Left lung (tissue), 10 donors: ENCODE data around the gene ANTXR1. TPM values are rescaled to one million over a fixed set of nuclear protein-coding genes. Genes with fewer than 3 reads are reported as not detected.
A peak's percentile ranks its signal among the peaks of the same experiment; 100 is the strongest.

Experiments
- ATAC-seq: fragments of 200-7000 bp; cut with Tn5 transposase; one replicate; pipeline ENCODE4 v1.9.1; 2020; ENCODE audit warnings: moderate library complexity
- DNase-seq, 4 donors: peaks; one replicate each; pipeline ENCODE4 v3.0.0-alpha.2; 2013 to 2020
- H3K27ac ChIP-seq, 2 donors: fragments of 200-600 bp; sonication (generic) in 1 of 2; one replicate each; pipeline versions ENCODE4 v1.5.0 to v1.8.0; 2020 to 2021
- H3K27me3 ChIP-seq, 2 donors: fragments of 200-600 bp; sonication (generic) in 1 of 2; one replicate each; pipeline versions ENCODE4 v1.5.0 to v1.8.0; 2020 to 2021
- H3K36me3 ChIP-seq, 2 donors: fragments of 200-600 bp; sonication (generic) in 1 of 2; one replicate each; pipeline versions ENCODE4 v1.5.0 to v1.8.0; 2020 to 2021
- H3K4me1 ChIP-seq, 2 donors: fragments of 200-600 bp; one replicate each; pipeline ENCODE4 v1.8.0; 2021
- H3K4me3 ChIP-seq, 2 donors: fragments of 200-600 bp; sonication (generic) in 1 of 2; one replicate each; pipeline versions ENCODE4 v1.5.0 to v1.8.0; 2020 to 2021; ENCODE audit warnings: mild to moderate bottlenecking in 1 of 2
- H3K9me3 ChIP-seq, 2 donors: fragments of 200-600 bp; sonication (generic) in 1 of 2; one replicate each; pipeline versions ENCODE4 v1.5.0 to v1.8.0; 2020 to 2021
- intact Hi-C, 2 donors: fragments of 100-400 bp; cut with DNase I; formaldehyde crosslinking; loops; one replicate each; pipeline versions ENCODE4 v1.11.2 to v1.14.2; 2022
- polyA plus RNA-seq, 6 donors: library from polyadenylated mRNA; unstranded; fragments of 120-200 nt; gene quantifications; one replicate each; pipeline ENCODE4 v1.2.1, GENCODE V29; 2013; ENCODE audit not compliant: insufficient read length in 6 of 6
- total RNA-seq, 2 donors: library from RNA; stranded (reverse); fragmentation: NEBNext Ultra II Directional; extraction: Animal tissue kit (Norgen Biotek cat#: 25700); gene quantifications; one replicate each; pipeline ENCODE4 v1.2.1, GENCODE V29; 2021
- TF ChIP-seq, protein P1 (sequence below), 2 donors: fragments of 200-600 bp; sonication (generic) in 1 of 2; IDR thresholded peaks; one replicate each; pipeline versions ENCODE4 v1.5.0 to v1.8.0; 2021; ENCODE audit warnings: antibody characterized with exemption in 2 of 2
- donor health status: DM: no; HTN: yes; CAD: no.
- donor health status: DM: no; HTN: no; CAD: no.

ANTXR1 gene
- total and polyA plus RNA-seq, 8 donors = 70.2 to 115 (median 87.3) TPM

DNA sequence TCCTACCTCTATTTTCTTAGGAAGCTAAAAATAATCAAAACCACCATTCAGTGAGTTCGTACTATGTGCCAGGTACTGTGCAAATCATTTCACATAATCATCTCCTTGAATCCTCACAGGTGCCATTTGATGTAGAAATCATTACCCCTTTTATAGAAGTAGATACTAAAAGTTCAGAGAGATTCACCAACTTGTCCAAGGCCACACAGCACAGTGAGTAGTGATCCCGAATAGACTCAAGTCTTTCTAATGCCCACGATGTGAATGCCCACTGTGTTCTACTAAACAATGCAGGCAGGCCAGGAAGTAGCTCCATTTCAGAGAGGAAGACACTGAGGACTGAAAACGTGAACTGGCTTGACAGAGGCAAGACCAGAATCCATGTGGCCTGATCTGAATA lies 68.8 kb downstream of the ANTXR1 start:
- no peak for DNase-seq
- TF ChIP-seq, protein P1, sequence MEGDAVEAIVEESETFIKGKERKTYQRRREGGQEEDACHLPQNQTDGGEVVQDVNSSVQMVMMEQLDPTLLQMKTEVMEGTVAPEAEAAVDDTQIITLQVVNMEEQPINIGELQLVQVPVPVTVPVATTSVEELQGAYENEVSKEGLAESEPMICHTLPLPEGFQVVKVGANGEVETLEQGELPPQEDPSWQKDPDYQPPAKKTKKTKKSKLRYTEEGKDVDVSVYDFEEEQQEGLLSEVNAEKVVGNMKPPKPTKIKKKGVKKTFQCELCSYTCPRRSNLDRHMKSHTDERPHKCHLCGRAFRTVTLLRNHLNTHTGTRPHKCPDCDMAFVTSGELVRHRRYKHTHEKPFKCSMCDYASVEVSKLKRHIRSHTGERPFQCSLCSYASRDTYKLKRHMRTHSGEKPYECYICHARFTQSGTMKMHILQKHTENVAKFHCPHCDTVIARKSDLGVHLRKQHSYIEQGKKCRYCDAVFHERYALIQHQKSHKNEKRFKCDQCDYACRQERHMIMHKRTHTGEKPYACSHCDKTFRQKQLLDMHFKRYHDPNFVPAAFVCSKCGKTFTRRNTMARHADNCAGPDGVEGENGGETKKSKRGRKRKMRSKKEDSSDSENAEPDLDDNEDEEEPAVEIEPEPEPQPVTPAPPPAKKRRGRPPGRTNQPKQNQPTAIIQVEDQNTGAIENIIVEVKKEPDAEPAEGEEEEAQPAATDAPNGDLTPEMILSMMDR (IDR thresholded peaks at IDR 0.05) = no peak
- Histone ChIP-seq H3K4me1 (peaks cover 0 to 39% of the 10 kb centered on the region in 2 donors), H3K9me3 (no peaks in the 10 kb centered on the region), H3K27ac (peak overlapping the region; percentile 55 to 75), H3K36me3 (peaks cover 0 to 7% of the 10 kb centered on the region in 2 donors), H3K27me3 (no peaks in the 10 kb centered on the region), H3K4me3 (no peak overlapping the region)
- intact Hi-C loops = no loop called here
- no peak for ATAC-seq

DNA sequence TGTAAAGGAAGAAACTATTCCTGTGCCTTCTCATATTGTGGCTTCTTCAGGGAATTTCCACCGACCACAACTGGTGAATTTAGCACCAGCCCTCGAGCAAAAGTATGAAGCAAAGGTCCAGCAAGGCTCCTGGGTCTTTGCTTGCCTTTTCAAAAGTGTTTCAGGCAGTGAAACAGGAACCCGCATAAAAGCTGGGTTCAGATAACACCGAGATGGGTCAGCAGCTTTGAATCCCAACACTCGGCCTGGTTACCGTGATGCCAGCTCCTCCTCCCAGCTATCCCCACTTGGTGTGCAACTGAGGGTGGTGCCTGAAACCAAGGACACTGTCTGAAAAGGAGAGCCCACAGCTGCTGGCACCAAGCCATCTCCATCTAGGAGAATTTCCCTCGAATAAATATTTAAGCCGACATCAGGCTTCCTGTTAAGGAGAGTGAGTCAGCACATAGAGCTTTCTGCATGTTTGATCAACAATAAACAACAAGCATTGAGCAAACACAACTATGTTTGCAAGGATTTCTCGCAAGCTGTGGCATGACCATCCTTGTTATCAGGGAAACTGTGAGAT lies 69.5 kb downstream of the ANTXR1 start:
- Histone ChIP-seq H3K36me3 (peaks cover 0 to 5% of the 10 kb centered on the region in 2 donors), H3K4me1 (peaks cover 0 to 39% of the 10 kb centered on the region in 2 donors), H3K27ac (peak overlapping the region; percentile 55 to 75), H3K27me3 (no peaks in the 10 kb centered on the region), H3K9me3 (no peaks in the 10 kb centered on the region), H3K4me3 (no peak overlapping the region)
- TF ChIP-seq, protein P1 (IDR thresholded peaks at IDR 0.05) = no peak
- ATAC-seq (peak; percentile 59), DNase-seq (peak in 2 of 4 donors; percentile 46 to 59)
- intact Hi-C loops = no loop called here

DNA sequence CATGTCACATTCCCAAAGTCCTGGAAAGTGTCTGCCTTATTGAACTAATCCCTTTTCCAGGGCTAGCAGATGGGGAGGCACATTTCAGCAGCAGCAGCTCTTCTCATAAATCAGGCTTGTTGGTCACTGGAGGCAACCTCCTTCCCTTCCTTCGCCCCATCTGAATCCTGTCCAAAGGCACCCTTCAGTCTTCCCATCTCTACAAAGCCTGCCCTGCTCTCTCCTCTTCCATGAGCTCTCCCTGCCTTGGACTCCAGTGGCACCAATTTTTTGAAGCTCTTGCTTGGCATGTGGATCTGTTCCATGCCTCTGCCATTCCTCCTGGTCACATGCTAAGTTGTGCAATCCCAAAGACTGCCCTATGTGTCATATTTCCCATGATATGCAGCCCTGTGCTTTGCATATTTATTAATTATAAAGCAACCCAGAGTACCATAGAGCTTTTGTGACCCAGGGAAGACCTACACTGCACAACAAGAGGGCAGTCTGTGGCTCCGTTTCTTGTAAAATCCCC lies 70.3 kb downstream of the ANTXR1 start:
- Histone ChIP-seq H3K27me3 (no peaks in the 10 kb centered on the region), H3K4me3 (no peak overlapping the region), H3K36me3 (no peaks in the 10 kb centered on the region), H3K4me1 (peaks cover 0 to 39% of the 10 kb centered on the region in 2 donors), H3K9me3 (no peaks in the 10 kb centered on the region), H3K27ac (peak overlapping the region; percentile 55 to 75)
- peak; percentile 47 for ATAC-seq
- TF ChIP-seq, protein P1 (IDR thresholded peaks at IDR 0.05) = no peak
- intact Hi-C loops = no loop called here
- no peak for DNase-seq

DNA sequence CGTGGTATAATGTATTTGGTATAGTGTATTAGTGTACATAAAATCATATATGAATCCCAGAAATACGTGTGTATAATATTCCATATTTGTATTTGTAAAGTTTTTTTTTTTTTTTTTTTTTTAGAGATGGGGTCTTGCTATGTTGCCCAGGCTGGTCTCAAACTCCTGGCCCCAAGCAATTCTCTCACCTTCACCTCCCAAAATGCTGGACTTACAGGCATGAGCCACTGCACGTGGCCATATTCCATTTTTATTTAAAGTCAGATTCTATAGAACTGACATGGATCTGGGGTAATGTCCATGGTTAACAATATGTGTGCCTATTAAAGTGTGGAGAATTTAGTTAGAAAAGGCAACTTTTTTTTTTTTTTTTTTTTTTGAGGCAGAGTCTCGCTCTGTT lies 71.5 kb downstream of the ANTXR1 start:
- no peak overlapping the region for H3K4me3 ChIP-seq
- TF ChIP-seq, protein P1 (IDR thresholded peaks at IDR 0.05) = no peak
- intact Hi-C loops = no loop called here
- no peaks in the 10 kb centered on the region for H3K9me3 ChIP-seq
- DNase-seq (no peak), ATAC-seq (no peak)
- H3K36me3 ChIP-seq = no peaks in the 10 kb centered on the region
- peaks cover 0 to 46% of the 10 kb centered on the region in 2 donors for H3K4me1 ChIP-seq
- H3K27ac ChIP-seq = no peak overlapping the region
- no peaks in the 10 kb centered on the region for H3K27me3 ChIP-seq

DNA sequence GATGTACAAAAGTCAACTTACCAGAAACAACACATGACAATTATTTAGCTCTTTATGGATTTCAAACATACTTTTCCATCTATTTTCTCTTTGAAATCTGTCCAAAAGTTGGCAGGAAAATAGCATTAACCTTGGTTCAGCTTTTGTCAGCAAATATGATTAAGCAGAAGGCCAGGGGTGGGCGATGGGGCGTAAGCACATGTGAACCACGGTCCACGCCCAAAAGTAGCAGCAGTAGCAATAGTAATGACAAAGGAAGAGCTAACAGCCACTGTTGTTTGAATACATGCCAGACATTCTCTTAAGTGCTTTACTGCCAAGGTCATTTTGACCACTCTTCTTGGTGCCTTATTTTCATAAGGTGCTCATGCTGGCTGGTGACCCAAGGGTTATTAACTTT lies 73.5 kb downstream of the ANTXR1 start:
- peaks cover 0 to 48% of the 10 kb centered on the region in 2 donors for H3K4me1 ChIP-seq

More for the DNA sequence above, 73.5 kb downstream of the ANTXR1 start:
- Histone ChIP-seq H3K4me3 (no peak overlapping the region), H3K9me3 (no peaks in the 10 kb centered on the region), H3K27ac (peak overlapping the region in 1 of 2 donors; percentile 13), H3K27me3 (no peaks in the 10 kb centered on the region), H3K36me3 (no peaks in the 10 kb centered on the region)
- intact Hi-C loops = no loop called here
- no peak for ATAC-seq
- TF ChIP-seq, protein P1 (IDR thresholded peaks at IDR 0.05) = no peak
- no peak for DNase-seq
